HL-60 (cell line): ENCODE measurements around the gene CDNF.

Experiments
- GABPA ChIP-seq: IDR thresholded peaks from 2 replicates; pipeline ENCODE4 v1.6.1; 2012; ENCODE audit warnings: low read depth
- POLR2AphosphoS5 ChIP-seq: IDR thresholded peaks from 2 replicates; pipeline ENCODE4 v1.6.1; 2012; ENCODE audit warnings: low read depth
- REST ChIP-seq: IDR thresholded peaks from 2 replicates; pipeline ENCODE4 v1.6.1; 2012; ENCODE audit warnings: low read depth; ENCODE audit not compliant: insufficient replicate concordance
- SPI1 ChIP-seq: IDR thresholded peaks from 2 replicates; pipeline ENCODE4 v1.6.1; 2012; ENCODE audit warnings: low read depth, mild to moderate bottlenecking, borderline replicate concordance
- TF ChIP-seq, protein P1 (sequence below): IDR thresholded peaks from one replicate; pipeline ENCODE4 v1.5.1; 2011; ENCODE audit warnings: low read length, control low read depth, inconsistent platforms; ENCODE audit not compliant: insufficient read depth

DNA sequence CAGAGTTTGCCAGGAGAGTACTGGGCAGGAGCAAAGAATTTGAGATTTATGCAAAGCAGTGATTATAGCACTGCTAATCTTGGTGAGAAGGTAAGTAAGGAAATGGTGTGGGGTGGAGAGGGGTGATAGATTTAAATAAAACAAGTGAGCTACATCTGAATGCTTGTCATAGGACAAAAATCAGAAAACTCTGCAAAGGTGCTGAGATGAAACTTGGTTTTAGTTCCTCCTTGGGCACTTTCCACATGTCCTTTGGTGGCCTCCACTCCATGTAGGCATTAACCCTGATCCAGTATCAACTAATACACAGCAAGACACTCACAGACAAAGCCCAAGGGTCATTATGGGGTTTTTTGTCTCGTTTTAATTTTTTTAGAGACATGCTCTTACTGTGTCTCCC lies 37.4 kb downstream of the CDNF start:
- TF ChIP-seq GABPA, result no peak
- TF ChIP-seq, protein P1, sequence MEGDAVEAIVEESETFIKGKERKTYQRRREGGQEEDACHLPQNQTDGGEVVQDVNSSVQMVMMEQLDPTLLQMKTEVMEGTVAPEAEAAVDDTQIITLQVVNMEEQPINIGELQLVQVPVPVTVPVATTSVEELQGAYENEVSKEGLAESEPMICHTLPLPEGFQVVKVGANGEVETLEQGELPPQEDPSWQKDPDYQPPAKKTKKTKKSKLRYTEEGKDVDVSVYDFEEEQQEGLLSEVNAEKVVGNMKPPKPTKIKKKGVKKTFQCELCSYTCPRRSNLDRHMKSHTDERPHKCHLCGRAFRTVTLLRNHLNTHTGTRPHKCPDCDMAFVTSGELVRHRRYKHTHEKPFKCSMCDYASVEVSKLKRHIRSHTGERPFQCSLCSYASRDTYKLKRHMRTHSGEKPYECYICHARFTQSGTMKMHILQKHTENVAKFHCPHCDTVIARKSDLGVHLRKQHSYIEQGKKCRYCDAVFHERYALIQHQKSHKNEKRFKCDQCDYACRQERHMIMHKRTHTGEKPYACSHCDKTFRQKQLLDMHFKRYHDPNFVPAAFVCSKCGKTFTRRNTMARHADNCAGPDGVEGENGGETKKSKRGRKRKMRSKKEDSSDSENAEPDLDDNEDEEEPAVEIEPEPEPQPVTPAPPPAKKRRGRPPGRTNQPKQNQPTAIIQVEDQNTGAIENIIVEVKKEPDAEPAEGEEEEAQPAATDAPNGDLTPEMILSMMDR, result no peak
- TF ChIP-seq POLR2AphosphoS5, result no peak
- no peak for TF ChIP-seq SPI1
- no peak for TF ChIP-seq REST
